MCF 10A (cell line): ENCODE data around the gene PXMP4. TPM values are rescaled to one million over a fixed set of nuclear protein-coding genes. Genes with fewer than 3 reads are reported as not detected.

Experiments used
- BruUV-seq: library from RNA; stranded (reverse); fragments of 400-500 nt; replicated peaks from 2 replicates; lab custom pipeline; 2021; lab: Mats Ljungman, UMichigan
- CTCF ChIA-PET: fragments of 300-600 bp; sonication (Branson Sonifier 250); formaldehyde crosslinking; extraction: SDS; loops from one replicate; lab custom pipeline; 2021; ENCODE audit warnings: antibody characterized with exemption, inconsistent platforms; lab: Yijun Ruan, JAX
- POLR2A ChIA-PET: fragments of 300-600, 350-650 bp; sonication (Branson Sonifier 250); formaldehyde crosslinking; extraction: SDS; loops from one replicate; lab custom pipeline; 2020; ENCODE audit warnings: antibody characterized with exemption, inconsistent platforms; lab: Yijun Ruan, JAX
- DNase-seq: peaks from one replicate; pipeline ENCODE4 v3.0.0-alpha.2; 2018; ENCODE audit not compliant: unreplicated experiment
- H3K27ac Mint-ChIP-seq: one replicate; pipeline ENCODE4 v1.8.0; 2022; ENCODE audit warnings: mild to moderate bottlenecking, low read depth, mixed read lengths; ENCODE audit not compliant: unreplicated experiment
- H3K27me3 Mint-ChIP-seq: one replicate; pipeline ENCODE4 v1.8.0; 2022; ENCODE audit warnings: mixed read lengths; ENCODE audit not compliant: insufficient read depth, unreplicated experiment
- H3K36me3 Mint-ChIP-seq: one replicate; pipeline ENCODE4 v1.8.0; 2022; ENCODE audit warnings: mild to moderate bottlenecking, moderate library complexity, mixed read lengths; ENCODE audit not compliant: insufficient read depth, unreplicated experiment
- H3K4me1 Mint-ChIP-seq: one replicate; pipeline ENCODE4 v1.8.0; 2022; ENCODE audit warnings: mixed read lengths; ENCODE audit not compliant: insufficient read depth, unreplicated experiment
- H3K4me3 Mint-ChIP-seq: one replicate; pipeline ENCODE4 v1.8.0; 2022; ENCODE audit warnings: mild to moderate bottlenecking, moderate library complexity, mixed read lengths; ENCODE audit not compliant: unreplicated experiment
- H3K9me3 Mint-ChIP-seq: one replicate; pipeline ENCODE4 v1.8.0; 2022; ENCODE audit warnings: mixed read lengths; ENCODE audit not compliant: unreplicated experiment
- intact Hi-C: fragments of 100-400 bp; cut with micrococcal nuclease; formaldehyde crosslinking; loops from 2 replicates; pipeline ENCODE4 v1.14.1; 2022
- total RNA-seq: library from RNA; stranded (reverse); gene quantifications from 2 replicates; pipeline ENCODE4 v1.2.3, GENCODE V29; 2022
- TF ChIP-seq, protein P1 (sequence below): fragments of 200-600 bp; IDR thresholded peaks from one replicate; pipeline ENCODE4 v1.8.0; 2022; ENCODE audit warnings: antibody characterized with exemption, mild to moderate bottlenecking; ENCODE audit not compliant: unreplicated experiment

Gene PXMP4
- total RNA-seq, 1 experiment from 2014 or later = 3.9 TPM

- no peaks in the 10 kb centered on the region for H3K27me3 Mint-ChIP-seq
- ChIA-PET CTCF (no interaction called here), POLR2A (no interaction called here)
- H3K9me3 Mint-ChIP-seq = no peaks in the 10 kb centered on the region
- BruUV-seq = no TSS peak
- intact Hi-C loops = no loop called here
- H3K4me1 Mint-ChIP-seq = no peaks in the 10 kb centered on the region
- TF ChIP-seq, protein P1, sequence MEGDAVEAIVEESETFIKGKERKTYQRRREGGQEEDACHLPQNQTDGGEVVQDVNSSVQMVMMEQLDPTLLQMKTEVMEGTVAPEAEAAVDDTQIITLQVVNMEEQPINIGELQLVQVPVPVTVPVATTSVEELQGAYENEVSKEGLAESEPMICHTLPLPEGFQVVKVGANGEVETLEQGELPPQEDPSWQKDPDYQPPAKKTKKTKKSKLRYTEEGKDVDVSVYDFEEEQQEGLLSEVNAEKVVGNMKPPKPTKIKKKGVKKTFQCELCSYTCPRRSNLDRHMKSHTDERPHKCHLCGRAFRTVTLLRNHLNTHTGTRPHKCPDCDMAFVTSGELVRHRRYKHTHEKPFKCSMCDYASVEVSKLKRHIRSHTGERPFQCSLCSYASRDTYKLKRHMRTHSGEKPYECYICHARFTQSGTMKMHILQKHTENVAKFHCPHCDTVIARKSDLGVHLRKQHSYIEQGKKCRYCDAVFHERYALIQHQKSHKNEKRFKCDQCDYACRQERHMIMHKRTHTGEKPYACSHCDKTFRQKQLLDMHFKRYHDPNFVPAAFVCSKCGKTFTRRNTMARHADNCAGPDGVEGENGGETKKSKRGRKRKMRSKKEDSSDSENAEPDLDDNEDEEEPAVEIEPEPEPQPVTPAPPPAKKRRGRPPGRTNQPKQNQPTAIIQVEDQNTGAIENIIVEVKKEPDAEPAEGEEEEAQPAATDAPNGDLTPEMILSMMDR = no peak
- DNase-seq = no peak
- no peak overlapping the region for H3K27ac Mint-ChIP-seq
- H3K4me3 Mint-ChIP-seq = no peak overlapping the region
- H3K36me3 Mint-ChIP-seq = peaks cover 2% of the 10 kb centered on the region
Observed at GRCh38 chr20:33765592-33765991, 45.5 kb upstream of the PXMP4 start.

DNA sequence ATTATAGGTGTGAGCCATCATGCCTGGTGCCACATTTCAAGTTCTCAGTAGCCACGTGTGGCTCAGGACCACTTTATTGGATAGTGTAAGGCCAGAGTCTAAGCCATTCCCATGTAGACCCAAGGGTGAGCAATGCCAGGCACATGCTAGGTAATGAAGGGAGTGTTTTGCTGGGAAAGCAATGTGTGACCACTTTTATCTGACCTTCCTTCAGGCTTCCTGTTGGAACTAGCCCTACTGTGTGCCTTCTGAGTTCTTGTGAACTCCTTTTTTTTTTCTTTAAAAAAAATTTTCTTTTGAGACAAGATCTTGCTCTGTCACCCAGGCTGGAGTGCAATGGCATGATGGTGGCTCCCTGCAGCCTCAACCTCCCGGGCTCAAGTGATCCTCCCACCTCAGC lies 45.0 kb upstream of the PXMP4 start:
- H3K27me3 Mint-ChIP-seq = no peaks in the 10 kb centered on the region
- H3K4me3 Mint-ChIP-seq = no peak overlapping the region
- no peak overlapping the region for H3K27ac Mint-ChIP-seq
- no peaks in the 10 kb centered on the region for H3K9me3 Mint-ChIP-seq
- TF ChIP-seq, protein P1 = no peak
- ChIA-PET CTCF (no interaction called here), POLR2A (interaction anchor here (0.9 to 1.3 kb wide), 2 partner anchors 24 to 228 kb away, joined by 3 read pairs; no protein-coding TSS in a partner anchor)
- H3K36me3 Mint-ChIP-seq = no peaks in the 10 kb centered on the region
- intact Hi-C loops = no loop called here
- no TSS peak for BruUV-seq
- DNase-seq = no peak
- H3K4me1 Mint-ChIP-seq = no peaks in the 10 kb centered on the region

DNA sequence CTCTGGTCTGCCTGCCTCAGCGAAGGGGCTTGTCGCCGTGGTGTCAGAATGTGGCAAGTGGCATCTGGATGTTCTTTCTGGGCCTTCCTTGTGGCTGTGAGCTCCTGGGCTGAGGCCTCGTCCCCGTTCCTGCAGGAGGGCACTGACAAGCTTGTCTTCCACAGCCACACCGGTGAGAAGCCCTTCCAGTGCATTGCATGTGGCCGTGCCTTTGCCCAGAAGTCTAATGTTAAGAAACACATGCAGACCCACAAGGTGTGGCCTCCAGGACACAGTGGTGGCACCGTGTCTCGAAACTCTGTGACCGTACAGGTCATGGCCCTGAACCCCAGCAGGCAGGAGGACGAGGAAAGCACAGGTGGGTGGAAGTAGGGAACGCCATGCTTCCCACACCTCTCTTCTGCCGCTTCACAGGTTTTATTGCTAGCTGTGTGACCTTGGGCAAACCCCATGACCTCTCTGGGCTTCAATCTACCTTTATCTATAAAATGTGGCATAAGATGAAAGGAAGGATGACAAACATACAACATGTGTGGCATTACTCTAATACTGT lies 41.7 kb upstream of the PXMP4 start:
- DNase-seq = no peak
- H3K9me3 Mint-ChIP-seq = peaks cover 8% of the 10 kb centered on the region
- H3K27me3 Mint-ChIP-seq = no peaks in the 10 kb centered on the region
- H3K27ac Mint-ChIP-seq = no peak overlapping the region
- H3K4me1 Mint-ChIP-seq = no peaks in the 10 kb centered on the region
- H3K36me3 Mint-ChIP-seq = no peaks in the 10 kb centered on the region
- ChIA-PET CTCF (no interaction called here), POLR2A (interaction anchor here (0.5 to 0.7 kb wide), 2 partner anchors 20 to 28 kb away, joined by 3 to 6 read pairs; no protein-coding TSS in a partner anchor)
- intact Hi-C loops = no loop called here
- H3K4me3 Mint-ChIP-seq = no peak overlapping the region
- BruUV-seq = no TSS peak
- TF ChIP-seq, protein P1 = no peak

DNA sequence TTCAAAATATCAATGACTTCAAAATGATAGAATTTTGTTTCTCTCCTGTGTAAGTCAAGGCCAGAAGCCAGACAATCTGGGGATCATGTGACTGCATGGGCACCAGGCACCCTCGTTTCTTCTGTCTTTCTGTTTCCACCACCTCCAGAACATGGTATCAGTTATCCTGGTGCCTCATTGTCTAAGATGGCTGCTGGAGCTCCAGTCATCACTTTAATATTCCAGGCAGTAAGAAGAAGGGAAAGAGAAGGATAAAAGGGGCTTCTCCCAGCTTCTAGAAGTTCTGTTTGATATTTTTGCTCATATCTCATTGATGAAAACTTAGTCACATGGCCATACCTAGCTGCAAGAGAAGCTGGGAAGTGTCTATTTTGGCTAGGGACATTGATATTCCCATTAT lies 37.3 kb upstream of the PXMP4 start:
- TF ChIP-seq, protein P1 = no peak
- H3K4me1 Mint-ChIP-seq = no peaks in the 10 kb centered on the region
- intact Hi-C loops = no loop called here
- POLR2A ChIA-PET = no interaction called here
- H3K27ac Mint-ChIP-seq = no peak overlapping the region
- CTCF ChIA-PET = interaction anchor here (0.6 kb wide), 1 partner anchor 584 kb away, joined by 3 read pairs; no protein-coding TSS in a partner anchor
- no peaks in the 10 kb centered on the region for H3K27me3 Mint-ChIP-seq
- no TSS peak for BruUV-seq
- H3K9me3 Mint-ChIP-seq = peaks cover 8% of the 10 kb centered on the region
- no peak overlapping the region for H3K4me3 Mint-ChIP-seq
- peaks cover 6% of the 10 kb centered on the region for H3K36me3 Mint-ChIP-seq
- DNase-seq = no peak
